Mucosa of descending colon (tissue), 3 donors: Measurements from ENCODE around the gene GIMAP8. TPM values are rescaled to one million over a fixed set of nuclear protein-coding genes. Genes with fewer than 3 reads are reported as not detected.
A peak's percentile ranks its signal among the peaks of the same experiment; 100 is the strongest.

Experiments
- ATAC-seq: fragments of 200-7000 bp; cut with Tn5 transposase; one replicate; pipeline ENCODE4 v1.9.1; 2020; ENCODE audit warnings: mild to moderate bottlenecking, moderate library complexity
- DNase-seq, 3 donors: peaks; one replicate each; pipeline ENCODE4 v3.0.0-alpha.2; 2020
- H3K36me3 ChIP-seq: fragments of 200-600 bp; one replicate; pipeline ENCODE4 v1.8.0; 2021; ENCODE audit warnings: low read depth, mild to moderate bottlenecking
- H3K4me1 ChIP-seq: fragments of 200-600 bp; one replicate; pipeline ENCODE4 v1.8.0; 2021; ENCODE audit warnings: low read depth, mild to moderate bottlenecking
- H3K4me3 ChIP-seq: fragments of 200-600 bp; one replicate; pipeline ENCODE4 v1.8.0; 2021; ENCODE audit warnings: mild to moderate bottlenecking
- H3K9me3 ChIP-seq: fragments of 200-600 bp; one replicate; pipeline ENCODE4 v1.8.0; 2021; ENCODE audit warnings: mild to moderate bottlenecking
- intact Hi-C, 2 donors: fragments of 100-400 bp; cut with DNase I in 1 of 2; cut with micrococcal nuclease in 1 of 2; formaldehyde crosslinking; loops; one replicate each; pipeline versions ENCODE4 v1.11.0 to v1.11.1; 2022; cut with DNase I, micrococcal nuclease
- total RNA-seq, 3 donors: library from RNA; stranded (reverse); fragmentation: NEBNext Ultra II Directional in 2 of 3; extraction: Animal tissue kit (Norgen Biotek cat#: 25700) in 2 of 3; gene quantifications; one replicate each; pipeline versions ENCODE4 v1.2.1 to v1.2.4, GENCODE V29; 2021 to 2023
- TF ChIP-seq, protein P1 (sequence below): fragments of 200-600 bp; IDR thresholded peaks from one replicate; pipeline ENCODE4 v1.8.0; 2022; ENCODE audit warnings: antibody characterized with exemption, mild to moderate bottlenecking
- donor health status: DM: no; HTN: no; CAD: no; lungs with moderate emphysema.
- donor health status: DM: no; HTN: no; CAD: no.
- donor health status: DM: no; HTN: yes; CAD: no.

The GIMAP8 gene
- total RNA-seq, 3 donors from 2014 or later: 4.1 to 9.1 (median 5.5) TPM

- TF ChIP-seq, protein P1, sequence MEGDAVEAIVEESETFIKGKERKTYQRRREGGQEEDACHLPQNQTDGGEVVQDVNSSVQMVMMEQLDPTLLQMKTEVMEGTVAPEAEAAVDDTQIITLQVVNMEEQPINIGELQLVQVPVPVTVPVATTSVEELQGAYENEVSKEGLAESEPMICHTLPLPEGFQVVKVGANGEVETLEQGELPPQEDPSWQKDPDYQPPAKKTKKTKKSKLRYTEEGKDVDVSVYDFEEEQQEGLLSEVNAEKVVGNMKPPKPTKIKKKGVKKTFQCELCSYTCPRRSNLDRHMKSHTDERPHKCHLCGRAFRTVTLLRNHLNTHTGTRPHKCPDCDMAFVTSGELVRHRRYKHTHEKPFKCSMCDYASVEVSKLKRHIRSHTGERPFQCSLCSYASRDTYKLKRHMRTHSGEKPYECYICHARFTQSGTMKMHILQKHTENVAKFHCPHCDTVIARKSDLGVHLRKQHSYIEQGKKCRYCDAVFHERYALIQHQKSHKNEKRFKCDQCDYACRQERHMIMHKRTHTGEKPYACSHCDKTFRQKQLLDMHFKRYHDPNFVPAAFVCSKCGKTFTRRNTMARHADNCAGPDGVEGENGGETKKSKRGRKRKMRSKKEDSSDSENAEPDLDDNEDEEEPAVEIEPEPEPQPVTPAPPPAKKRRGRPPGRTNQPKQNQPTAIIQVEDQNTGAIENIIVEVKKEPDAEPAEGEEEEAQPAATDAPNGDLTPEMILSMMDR: no peak
These were observed 36.8 kb upstream of the GIMAP8 start for GRCh38 chr7:150413640-150414081.

DNA sequence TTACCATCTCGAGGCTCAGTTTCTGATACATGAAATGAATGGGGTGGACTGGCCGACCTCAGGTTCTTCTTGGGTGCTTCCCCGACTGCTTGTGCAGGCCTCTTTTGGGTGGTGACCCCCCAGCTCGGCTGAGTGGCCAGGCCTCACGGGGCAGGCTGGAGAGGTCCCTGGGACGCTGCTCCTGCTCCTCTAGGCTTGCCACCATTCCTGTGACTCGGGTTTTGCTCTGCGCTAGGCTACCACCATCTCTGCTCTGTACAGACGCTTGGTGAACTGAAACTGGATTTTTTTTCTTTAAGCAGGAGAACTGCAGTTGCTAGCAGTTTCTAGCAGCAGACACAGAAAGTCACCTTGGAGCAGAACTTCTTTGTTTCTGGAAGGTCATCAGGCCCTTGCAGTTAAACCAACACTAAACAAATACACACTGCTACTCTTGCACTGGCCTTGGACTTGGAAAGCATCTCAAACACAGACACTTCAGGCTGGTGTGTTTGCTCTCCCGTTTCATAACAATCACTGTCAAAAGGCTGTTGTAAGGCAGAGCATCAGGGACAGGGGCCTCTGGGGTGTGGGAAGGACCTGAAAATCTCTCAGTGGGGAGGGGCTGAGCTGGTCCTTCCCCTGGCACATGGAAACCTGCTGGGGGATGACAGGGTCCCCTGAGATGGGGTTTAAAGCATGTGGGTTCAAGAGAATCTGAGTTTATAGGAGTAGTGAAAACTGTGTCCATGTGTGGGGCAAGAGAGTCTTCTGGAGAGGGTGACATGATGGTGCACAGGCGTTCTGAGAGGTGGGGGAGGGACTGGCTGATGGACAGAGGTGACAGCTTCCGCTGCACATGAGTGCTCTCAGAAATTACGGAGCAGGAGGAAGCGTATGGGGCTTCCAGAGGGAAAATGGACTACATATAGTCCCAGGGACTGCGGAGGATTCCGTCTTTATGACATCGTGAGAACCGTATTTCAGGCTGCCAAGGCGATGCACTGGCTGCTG is 35.0 kb upstream of the GIMAP8 start:
- Histone ChIP-seq H3K4me3 (no peak overlapping the region), H3K4me1 (no peaks in the 10 kb centered on the region), H3K36me3 (no peaks in the 10 kb centered on the region), H3K9me3 (no peaks in the 10 kb centered on the region)
- ATAC-seq (no peak), DNase-seq (peak in 1 of 3 donors; percentile 0)
- TF ChIP-seq, protein P1: no peak
- intact Hi-C loops: no loop called here

More at GRCh38 chr7:150413640-150414081, 36.8 kb upstream of the GIMAP8 start:
- Histone ChIP-seq H3K36me3 (no peaks in the 10 kb centered on the region), H3K4me3 (no peak overlapping the region), H3K9me3 (no peaks in the 10 kb centered on the region), H3K4me1 (no peaks in the 10 kb centered on the region)
- intact Hi-C loops: no loop called here
- ATAC-seq (no peak), DNase-seq (no peak)

DNA sequence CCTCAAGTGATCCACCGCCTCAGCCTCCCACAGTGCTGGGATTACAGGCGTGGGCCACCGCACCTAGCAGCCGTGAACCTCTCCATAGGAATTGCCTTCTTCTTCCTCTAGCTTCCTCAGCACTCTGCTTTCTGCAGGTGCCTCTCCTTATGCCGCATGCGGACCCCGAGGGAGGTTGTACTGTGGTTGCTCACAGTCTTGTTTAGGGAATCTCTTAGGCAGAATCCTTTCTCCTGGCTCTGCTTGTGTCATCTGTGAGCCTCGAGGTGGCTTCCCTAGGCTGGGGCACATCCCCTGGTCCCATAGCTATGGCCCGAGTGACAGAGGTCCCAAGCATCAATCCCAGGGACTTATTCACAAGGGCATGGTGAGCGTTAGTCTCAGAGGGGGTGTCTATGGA is 33.2 kb upstream of the GIMAP8 start:
- no peaks in the 10 kb centered on the region for H3K36me3 ChIP-seq
- intact Hi-C loops: no loop called here
- H3K4me3 ChIP-seq: no peak overlapping the region
- H3K9me3 ChIP-seq: no peaks in the 10 kb centered on the region
- no peaks in the 10 kb centered on the region for H3K4me1 ChIP-seq
- TF ChIP-seq, protein P1: no peak
- ATAC-seq (no peak), DNase-seq (no peak)

GRCh38 chr7:150417863-150418262 is 32.6 kb upstream of the GIMAP8 start:
- Histone ChIP-seq H3K9me3 (no peaks in the 10 kb centered on the region), H3K36me3 (no peaks in the 10 kb centered on the region), H3K4me1 (no peaks in the 10 kb centered on the region), H3K4me3 (no peak overlapping the region)
- no peak for ATAC-seq
- TF ChIP-seq, protein P1: no peak
- intact Hi-C loops: no loop called here
- DNase-seq: peak in 1 of 3 donors; percentile 9

- no peaks in the 10 kb centered on the region for H3K36me3 ChIP-seq
- TF ChIP-seq, protein P1: no peak
- ATAC-seq (no peak), DNase-seq (no peak)
- intact Hi-C loops: loop anchor here in 1 of 2 donors (5.0 kb wide), 1 partner anchor 63 kb away; no protein-coding TSS in a partner anchor
- H3K4me3 ChIP-seq: no peak overlapping the region
- H3K4me1 ChIP-seq: no peaks in the 10 kb centered on the region
- no peaks in the 10 kb centered on the region for H3K9me3 ChIP-seq
These were observed 30.2 kb upstream of the GIMAP8 start for GRCh38 chr7:150420242-150420641.
